Endometrial microvascular endothelial cells (primary cell): ENCODE data around the gene GRAMD1B. TPM values are rescaled to one million over a fixed set of nuclear protein-coding genes. Genes with fewer than 3 reads are reported as not detected.

Experiments
- in situ Hi-C: cut with HindIII; loops from 2 replicates; pipeline ENCODE4 v1.10.0; 2017; ENCODE audit warnings: low sequenced_read_pairs, low pct_unique_long_range_greater_than_20kb; ENCODE audit errors: inconsistent ontology term
- total RNA-seq: library from RNA; depleted of rRNA; stranded (reverse); fragments of >200 nt; gene quantifications from one replicate; pipeline ENCODE4 v1.2.3, GENCODE V29; 2015; ENCODE audit errors: inconsistent ontology term

GRAMD1B gene
- total RNA-seq, 1 donor from 2014 or later: 61.4 TPM

DNA sequence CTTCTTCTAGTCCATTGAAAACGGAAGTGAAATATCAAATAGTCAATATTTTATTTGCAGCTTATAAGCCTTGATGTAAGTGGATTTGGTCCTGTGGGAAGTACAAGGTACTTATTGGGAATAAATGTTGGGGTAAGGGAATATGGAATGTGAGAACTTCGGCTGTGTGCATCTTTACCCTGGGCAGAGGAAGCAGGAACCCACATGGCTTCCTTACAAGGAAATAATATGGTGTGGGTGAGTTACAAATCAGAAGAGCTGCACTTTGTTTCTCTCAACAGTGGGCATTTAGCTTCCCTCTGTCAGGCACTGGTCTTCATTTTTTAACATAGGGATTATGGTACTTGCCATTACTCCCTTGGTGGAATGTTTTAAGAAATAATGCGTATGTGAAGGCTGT is 146.4 kb downstream of the GRAMD1B start:
- in situ Hi-C loops: no loop called here

- in situ Hi-C loops: no loop called here
Observed at GRCh38 chr11:123577081-123577598, 147.1 kb downstream of the GRAMD1B start.

DNA sequence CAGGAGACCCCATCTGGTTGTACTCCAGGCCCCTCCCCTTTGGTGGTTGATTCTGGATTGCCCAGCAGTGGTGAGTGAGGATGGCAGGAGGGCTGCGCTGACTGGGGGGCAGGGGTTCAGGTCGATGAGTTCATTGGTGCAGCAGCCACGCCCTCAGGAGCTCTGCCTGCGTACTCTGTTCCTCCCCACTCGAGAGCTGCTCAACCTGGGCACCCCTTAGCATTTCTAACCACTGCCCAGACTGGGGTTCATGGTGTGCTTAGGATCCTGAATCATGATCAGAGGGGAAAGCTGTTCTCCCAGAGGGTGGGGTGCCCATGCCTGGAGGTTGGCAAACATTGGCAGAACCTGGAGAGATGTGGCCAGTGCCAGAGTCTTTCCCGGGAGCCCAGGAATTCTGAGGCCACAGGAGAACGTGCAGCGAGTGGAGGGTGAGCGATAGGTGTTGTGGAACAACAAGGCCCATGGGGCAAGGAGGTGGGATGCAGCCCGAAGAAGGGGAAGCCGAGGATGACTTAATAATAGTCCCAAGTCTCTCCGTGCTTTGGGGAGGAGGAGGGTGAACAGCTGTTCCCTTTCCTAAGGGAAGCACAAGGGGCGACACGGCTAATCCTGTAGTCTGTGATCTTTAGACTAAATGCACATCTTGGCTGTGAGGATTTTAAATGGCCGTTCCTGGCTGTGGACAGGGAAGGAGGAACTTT is 148.9 kb downstream of the GRAMD1B start:
- in situ Hi-C loops: no loop called here

GRCh38 chr11:123579482-123579812 is 149.4 kb downstream of the GRAMD1B start:
- in situ Hi-C loops: no loop called here

- in situ Hi-C loops: no loop called here
Observed at GRCh38 chr11:123580137-123580536, 150.1 kb downstream of the GRAMD1B start.

- in situ Hi-C loops: no loop called here
Observed at GRCh38 chr11:123580557-123581275, 150.6 kb downstream of the GRAMD1B start.

DNA sequence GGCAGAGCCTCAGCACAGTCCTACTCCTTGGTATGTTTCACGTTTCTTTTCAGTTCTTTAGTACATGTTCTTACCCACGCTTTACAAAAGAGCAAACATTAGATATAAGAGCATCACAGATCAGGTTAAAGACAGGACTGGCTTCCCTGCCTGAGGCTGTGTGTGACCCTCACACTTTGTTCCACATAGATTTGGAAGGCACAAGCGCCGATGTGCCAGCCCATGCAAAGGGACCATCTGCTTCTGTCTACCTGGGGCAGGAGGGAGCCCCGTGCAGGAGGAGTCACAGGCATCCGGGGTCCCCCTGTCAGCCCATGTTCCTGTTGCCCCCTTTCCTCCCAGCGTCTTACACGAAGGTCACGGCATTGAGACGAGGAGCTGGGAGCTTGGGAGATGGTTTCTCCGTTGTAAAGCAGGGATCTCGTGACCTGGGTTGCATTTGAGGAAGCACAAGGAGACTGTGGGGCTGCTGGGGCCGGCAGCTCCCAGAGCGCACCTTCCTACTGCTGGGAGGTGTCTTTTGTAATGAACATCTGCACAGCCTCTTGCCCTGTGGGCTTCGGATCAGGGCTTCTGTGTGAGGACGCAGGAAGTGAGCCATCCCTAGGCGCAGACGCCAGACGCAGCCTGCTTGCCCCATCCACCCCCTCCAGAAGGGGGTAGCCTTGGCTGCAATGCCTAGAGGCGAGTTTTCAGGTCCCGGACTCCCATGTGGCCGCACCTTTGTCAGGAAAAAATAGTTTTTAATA is 151.8 kb downstream of the GRAMD1B start:
- in situ Hi-C loops: no loop called here

DNA sequence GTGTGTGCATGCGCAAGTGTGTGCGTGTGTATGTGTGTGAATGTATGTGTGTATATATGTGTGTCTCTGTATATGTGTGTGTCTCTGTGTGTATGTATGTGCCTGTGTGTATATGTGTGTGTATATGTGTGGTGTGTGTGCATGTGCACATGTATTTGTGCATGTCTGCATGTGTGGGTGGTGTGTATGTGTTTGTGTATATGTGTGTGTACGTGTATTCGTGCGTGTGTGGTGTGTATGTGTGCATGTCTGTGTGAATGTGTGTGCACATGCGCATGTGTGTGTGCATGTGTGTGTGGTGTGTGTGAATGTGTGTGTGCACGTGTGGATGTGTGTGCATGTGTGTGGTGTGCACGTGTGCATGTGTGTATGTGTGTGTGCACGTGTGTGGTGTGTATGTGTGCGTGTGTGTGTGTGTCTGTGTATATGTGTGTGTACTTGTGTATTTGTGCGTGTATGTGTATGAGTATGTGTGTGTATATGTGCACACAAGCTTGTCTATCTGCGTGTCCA is 153.0 kb downstream of the GRAMD1B start:
- in situ Hi-C loops: no loop called here

- in situ Hi-C loops: no loop called here
Observed at GRCh38 chr11:123584186-123584585, 154.1 kb downstream of the GRAMD1B start.

DNA sequence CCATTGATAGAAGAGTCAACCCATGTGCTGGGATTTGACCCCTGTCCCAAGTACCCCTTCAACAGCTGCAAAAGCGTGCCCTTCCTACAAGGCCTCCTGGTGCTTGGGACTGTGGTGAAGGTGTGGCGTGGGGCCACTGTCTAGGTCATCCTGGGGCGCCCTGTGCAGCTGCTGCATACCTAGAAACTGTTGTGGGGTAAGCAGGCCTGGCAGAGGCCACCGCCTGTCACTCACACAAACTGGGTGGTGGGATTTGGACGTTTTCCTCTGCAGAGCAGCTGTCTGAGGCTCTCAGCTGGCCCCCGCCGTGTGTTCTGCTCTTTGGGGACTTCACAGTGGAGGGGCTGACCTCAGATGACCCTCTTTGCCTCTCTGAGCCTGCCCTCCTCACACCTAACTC is 154.7 kb downstream of the GRAMD1B start:
- in situ Hi-C loops: no loop called here

GRCh38 chr11:123585206-123585605 is 155.1 kb downstream of the GRAMD1B start:
- in situ Hi-C loops: no loop called here

GRCh38 chr11:123585706-123586105 is 155.6 kb downstream of the GRAMD1B start:
- in situ Hi-C loops: no loop called here

GRCh38 chr11:123586568-123586967 is 156.5 kb downstream of the GRAMD1B start:
- in situ Hi-C loops: no loop called here

DNA sequence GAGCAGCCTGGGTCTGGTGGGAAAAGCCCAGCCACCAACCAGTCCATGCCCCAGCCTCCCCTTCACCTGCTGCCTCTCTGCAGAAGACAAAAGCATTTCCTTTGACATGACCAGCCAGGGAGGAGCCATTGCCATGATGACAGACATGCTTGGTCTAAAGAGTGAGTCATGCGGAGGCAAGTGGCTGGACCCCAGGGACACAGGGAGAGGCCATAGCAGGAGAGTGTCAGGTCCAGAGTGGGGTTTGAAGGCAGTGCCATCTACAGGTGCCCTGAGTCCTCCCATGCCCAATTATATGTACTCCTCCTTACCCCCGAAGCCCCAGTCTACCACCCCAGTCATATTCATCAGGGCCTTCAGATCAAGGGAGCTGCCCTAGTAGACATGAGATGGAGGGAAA is 157.0 kb downstream of the GRAMD1B start:
- in situ Hi-C loops: no loop called here

GRCh38 chr11:123587559-123587958 is 157.5 kb downstream of the GRAMD1B start:
- in situ Hi-C loops: no loop called here

- in situ Hi-C loops: no loop called here
Observed at GRCh38 chr11:123588117-123588863, 158.2 kb downstream of the GRAMD1B start.

GRCh38 chr11:123588864-123589262 is 158.8 kb downstream of the GRAMD1B start:
- in situ Hi-C loops: no loop called here

- in situ Hi-C loops: no loop called here
Observed at GRCh38 chr11:123590296-123590912, 160.3 kb downstream of the GRAMD1B start.
